Uterus (tissue), 4 donors: Measurements from ENCODE around the gene TMEM121. TPM values are rescaled to one million over a fixed set of nuclear protein-coding genes. Genes with fewer than 3 reads are reported as not detected.
A peak's percentile ranks its signal among the peaks of the same experiment; 100 is the strongest.

Experiments
- DNase-seq, 2 donors: peaks; one replicate each; pipeline ENCODE4 v3.0.0-alpha.2; 2019 to 2020
- H3K27ac ChIP-seq, 2 donors: fragments of 200-600 bp; sonication (generic); 1 replicate in 1 of 2; 2 replicates in 1 of 2; pipeline ENCODE4 v1.5.1; 2016 to 2018
- H3K27me3 ChIP-seq, 2 donors: fragments of 200-600 bp; sonication (generic); one replicate each; pipeline ENCODE4 v1.5.1; 2018 to 2019; ENCODE audit warnings: control low read depth in 1 of 2
- H3K36me3 ChIP-seq, 2 donors: fragments of 200-600 bp; sonication (generic); one replicate each; pipeline ENCODE4 v1.5.1; 2019; ENCODE audit warnings: control low read depth in 1 of 2
- H3K4me1 ChIP-seq, 2 donors: fragments of 200-600 bp; sonication (generic); one replicate each; pipeline ENCODE4 v1.5.1; 2018 to 2019; ENCODE audit warnings: control low read depth in 1 of 2
- H3K4me3 ChIP-seq, 2 donors: fragments of 200-600 bp; sonication (generic); 1 replicate in 1 of 2; 2 replicates in 1 of 2; pipeline ENCODE4 v1.5.1; 2018 to 2019; ENCODE audit warnings: mild to moderate bottlenecking in 1 of 2
- H3K9me3 ChIP-seq, 2 donors: fragments of 200-600 bp; sonication (generic); one replicate each; pipeline ENCODE4 v1.5.1; 2019; ENCODE audit warnings: control low read depth in 1 of 2
- POLR2A ChIP-seq, 2 donors: fragments of 450-650 bp; IDR thresholded peaks; one replicate each; pipeline ENCODE4 v1.6.1; 2016; ENCODE audit warnings: antibody characterized with exemption in 2 of 2, mild to moderate bottlenecking in 1 of 2, moderate library complexity in 1 of 2
- intact Hi-C: fragments of 100-400 bp; cut with DNase I; formaldehyde crosslinking; loops from one replicate; pipeline ENCODE4 v1.15.1; 2023; ENCODE audit warnings: low total_unique reads
- total RNA-seq, 4 donors: library from RNA; depleted of rRNA in 3 of 4; stranded (reverse); fragments of >200 nt in 3 of 4; gene quantifications; one replicate each; pipeline versions ENCODE4 v1.1.0 to v1.2.4, GENCODE V29; 2014 to 2023
- TF ChIP-seq, protein P1 (sequence below), 4 experiments: fragments of 200-600 bp in 2 of 4; fragments of 450-650 bp in 2 of 4; sonication (generic) in 2 of 4; IDR thresholded peaks; one replicate each; pipeline ENCODE4 v1.5.1; 2016 to 2019; ENCODE audit warnings: antibody characterized with exemption in 4 of 4, mild to moderate bottlenecking in 2 of 4, moderate library complexity in 1 of 4
- donor health status: DM: yes; HTN: yes; CAD: no.

Gene TMEM121
- total RNA-seq, 4 donors from 2014 or later = 2.0 to 42.1 (median 7.7) TPM

DNA sequence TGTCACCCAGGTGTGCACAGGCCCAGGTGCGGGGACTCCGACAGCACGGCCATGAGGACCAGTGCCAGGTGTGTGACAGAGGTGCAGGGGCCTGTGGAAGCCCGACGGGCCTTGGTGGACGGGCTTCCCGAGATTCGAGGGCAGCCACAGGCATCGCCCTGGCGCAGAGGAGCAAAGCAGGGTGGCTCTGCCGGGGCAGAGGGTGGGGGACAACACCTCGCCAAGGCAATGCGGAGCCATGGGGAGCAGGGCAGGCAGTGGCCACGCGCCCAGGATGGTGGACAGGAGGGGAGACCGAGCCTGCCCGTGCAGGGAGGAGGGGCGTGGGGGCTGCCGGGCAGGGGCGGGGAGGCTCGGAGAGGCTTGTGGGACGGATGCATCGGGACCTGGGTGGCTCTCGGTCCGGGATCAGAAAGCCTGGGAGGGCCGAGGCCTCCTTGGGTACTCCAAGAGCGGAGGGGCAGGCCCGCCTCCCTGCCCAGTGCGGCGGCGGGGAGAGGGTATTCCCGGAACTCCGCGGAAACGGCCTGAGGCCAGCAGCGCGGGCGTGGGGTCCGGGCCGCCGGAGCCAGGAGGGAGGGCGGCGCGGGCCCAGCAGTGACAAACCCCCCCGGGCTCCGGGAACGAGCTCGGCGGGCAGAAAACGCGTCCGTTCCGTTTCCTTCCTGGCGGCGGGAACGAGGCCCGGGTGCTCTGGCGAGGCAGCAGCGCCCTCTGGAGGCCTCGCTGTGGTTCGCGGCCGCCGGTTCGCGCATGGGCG lies 1.6 kb downstream of the TMEM121 start:
- peaks cover 0 to 16% of the 10 kb centered on the region in 2 donors for H3K4me1 ChIP-seq
- peak in 1 of 2 donors; percentile 57 for TF ChIP-seq POLR2A (IDR thresholded peaks at IDR 0.05)
- TF ChIP-seq, protein P1, sequence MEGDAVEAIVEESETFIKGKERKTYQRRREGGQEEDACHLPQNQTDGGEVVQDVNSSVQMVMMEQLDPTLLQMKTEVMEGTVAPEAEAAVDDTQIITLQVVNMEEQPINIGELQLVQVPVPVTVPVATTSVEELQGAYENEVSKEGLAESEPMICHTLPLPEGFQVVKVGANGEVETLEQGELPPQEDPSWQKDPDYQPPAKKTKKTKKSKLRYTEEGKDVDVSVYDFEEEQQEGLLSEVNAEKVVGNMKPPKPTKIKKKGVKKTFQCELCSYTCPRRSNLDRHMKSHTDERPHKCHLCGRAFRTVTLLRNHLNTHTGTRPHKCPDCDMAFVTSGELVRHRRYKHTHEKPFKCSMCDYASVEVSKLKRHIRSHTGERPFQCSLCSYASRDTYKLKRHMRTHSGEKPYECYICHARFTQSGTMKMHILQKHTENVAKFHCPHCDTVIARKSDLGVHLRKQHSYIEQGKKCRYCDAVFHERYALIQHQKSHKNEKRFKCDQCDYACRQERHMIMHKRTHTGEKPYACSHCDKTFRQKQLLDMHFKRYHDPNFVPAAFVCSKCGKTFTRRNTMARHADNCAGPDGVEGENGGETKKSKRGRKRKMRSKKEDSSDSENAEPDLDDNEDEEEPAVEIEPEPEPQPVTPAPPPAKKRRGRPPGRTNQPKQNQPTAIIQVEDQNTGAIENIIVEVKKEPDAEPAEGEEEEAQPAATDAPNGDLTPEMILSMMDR (IDR thresholded peaks at IDR 0.05) = peak; percentile 72 to 96 (median 94)
- peak overlapping the region; percentile 25 to 73 for H3K27ac ChIP-seq
- intact Hi-C loops = no loop called here
- peak; percentile 71 to 82 for DNase-seq
- no peaks in the 10 kb centered on the region for H3K27me3 ChIP-seq
- H3K9me3 ChIP-seq = no peaks in the 10 kb centered on the region
- H3K36me3 ChIP-seq = no peaks in the 10 kb centered on the region
- peak overlapping the region; percentile 27 to 73 for H3K4me3 ChIP-seq

DNA sequence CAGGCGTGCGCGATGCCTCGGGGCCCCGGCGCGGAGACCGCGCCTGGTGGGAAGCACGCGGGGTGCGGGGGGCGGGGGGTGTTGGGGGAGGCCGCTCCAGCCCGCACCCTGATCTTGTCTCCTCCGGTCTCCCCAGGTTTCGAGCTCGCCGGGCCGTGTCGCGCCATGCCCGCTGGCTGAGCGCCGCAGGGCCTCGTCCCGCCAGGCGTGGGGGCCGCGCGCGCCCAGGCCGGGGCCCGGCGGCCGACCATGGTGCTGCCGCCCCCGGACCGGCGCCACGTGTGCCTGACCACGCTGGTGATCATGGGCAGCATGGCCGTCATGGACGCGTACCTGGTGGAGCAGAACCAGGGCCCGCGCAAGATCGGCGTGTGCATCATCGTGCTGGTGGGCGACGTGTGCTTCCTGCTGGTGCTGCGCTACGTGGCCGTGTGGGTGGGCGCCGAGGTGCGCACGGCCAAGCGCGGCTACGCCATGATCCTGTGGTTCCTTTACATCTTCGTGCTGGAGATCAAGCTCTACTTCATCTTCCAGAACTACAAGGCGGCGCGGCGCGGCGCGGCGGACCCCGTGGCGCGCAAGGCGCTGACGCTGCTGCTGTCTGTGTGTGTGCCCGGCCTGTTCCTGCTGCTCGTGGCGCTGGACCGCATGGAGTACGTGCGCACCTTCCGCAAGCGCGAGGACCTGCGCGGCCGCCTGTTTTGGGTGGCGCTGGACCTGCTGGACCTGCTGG lies 2.4 kb downstream of the TMEM121 start:
- intact Hi-C loops = no loop called here
- H3K27me3 ChIP-seq = no peaks in the 10 kb centered on the region
- no peak for DNase-seq
- H3K27ac ChIP-seq = no peak overlapping the region
- H3K4me1 ChIP-seq = peaks cover 0 to 16% of the 10 kb centered on the region in 2 donors
- no peaks in the 10 kb centered on the region for H3K36me3 ChIP-seq
- H3K4me3 ChIP-seq = peak overlapping the region; percentile 27 to 73
- no peaks in the 10 kb centered on the region for H3K9me3 ChIP-seq
- TF ChIP-seq POLR2A (IDR thresholded peaks at IDR 0.05) = no peak
- TF ChIP-seq, protein P1 (IDR thresholded peaks at IDR 0.05) = no peak

DNA sequence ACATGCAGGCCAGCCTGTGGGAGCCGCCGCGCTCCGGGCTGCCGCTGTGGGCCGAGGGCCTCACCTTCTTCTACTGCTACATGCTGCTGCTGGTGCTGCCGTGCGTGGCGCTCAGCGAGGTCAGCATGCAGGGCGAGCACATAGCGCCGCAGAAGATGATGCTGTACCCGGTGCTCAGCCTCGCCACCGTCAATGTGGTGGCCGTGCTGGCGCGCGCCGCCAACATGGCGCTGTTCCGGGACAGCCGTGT lies 2.9 kb downstream of the TMEM121 start:
- Histone ChIP-seq H3K9me3 (no peaks in the 10 kb centered on the region), H3K27me3 (no peaks in the 10 kb centered on the region), H3K27ac (no peak overlapping the region), H3K4me1 (peaks cover 0 to 16% of the 10 kb centered on the region in 2 donors), H3K36me3 (no peaks in the 10 kb centered on the region), H3K4me3 (no peak overlapping the region)
- intact Hi-C loops = no loop called here
- DNase-seq = no peak
- no peak for TF ChIP-seq POLR2A (IDR thresholded peaks at IDR 0.05)
- TF ChIP-seq, protein P1 (IDR thresholded peaks at IDR 0.05) = no peak

DNA sequence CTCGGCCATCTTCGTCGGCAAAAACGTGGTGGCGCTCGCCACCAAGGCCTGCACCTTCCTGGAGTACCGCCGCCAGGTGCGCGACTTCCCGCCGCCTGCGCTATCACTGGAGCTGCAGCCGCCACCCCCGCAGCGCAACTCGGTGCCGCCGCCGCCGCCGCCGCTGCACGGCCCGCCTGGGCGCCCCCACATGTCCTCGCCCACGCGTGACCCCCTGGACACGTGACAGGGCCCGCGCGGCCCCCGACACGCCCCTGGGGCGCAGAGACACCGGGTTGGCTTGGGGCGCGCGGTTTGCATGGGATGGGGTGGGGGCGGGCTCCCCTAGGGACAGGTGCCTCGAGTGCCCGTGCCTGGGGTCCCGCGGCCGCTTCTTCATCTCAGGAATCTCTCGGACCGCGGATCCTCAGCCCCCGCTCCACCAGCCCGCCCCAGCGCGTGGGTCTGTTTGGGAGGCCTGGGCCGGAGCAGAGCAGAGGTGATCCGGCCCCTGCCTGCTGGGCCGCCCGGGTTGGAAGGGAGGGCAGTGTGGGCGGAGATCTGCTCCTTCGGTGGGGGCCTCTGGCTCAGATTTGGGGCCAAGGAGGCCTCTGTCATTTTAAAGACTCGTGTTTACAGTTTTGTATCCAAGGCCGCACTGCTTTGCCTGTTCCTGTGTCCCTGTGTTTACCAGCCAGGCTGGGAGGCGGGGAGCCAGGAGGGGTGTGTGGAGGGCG lies 3.3 kb downstream of the TMEM121 start:
- no peak overlapping the region for H3K27ac ChIP-seq
- intact Hi-C loops = no loop called here
- H3K4me1 ChIP-seq = peaks cover 0 to 16% of the 10 kb centered on the region in 2 donors
- TF ChIP-seq, protein P1 (IDR thresholded peaks at IDR 0.05) = no peak
- TF ChIP-seq POLR2A (IDR thresholded peaks at IDR 0.05) = no peak
- no peak overlapping the region for H3K4me3 ChIP-seq
- no peaks in the 10 kb centered on the region for H3K9me3 ChIP-seq
- no peaks in the 10 kb centered on the region for H3K27me3 ChIP-seq
- DNase-seq = no peak
- H3K36me3 ChIP-seq = no peaks in the 10 kb centered on the region
